Liver (tissue), 9 donors: ENCODE data around the gene ADO. TPM values are rescaled to one million over a fixed set of nuclear protein-coding genes. Genes with fewer than 3 reads are reported as not detected.

Experiments used
- DNase-seq: peaks from one replicate; pipeline ENCODE4 v3.0.0-alpha.2; 2017; ENCODE audit warnings: low spot score
- H3K27ac ChIP-seq, 2 donors: one replicate each; pipeline ENCODE4 v1.7.0; 2013; ENCODE audit warnings: inconsistent platforms in 2 of 2, low read length in 2 of 2, control low read depth in 1 of 2, low read depth in 1 of 2, mild to moderate bottlenecking in 1 of 2
- H3K27me3 ChIP-seq, 4 donors: one replicate each; pipeline versions ENCODE4 v1.6.1 to v1.7.0; 2013; ENCODE audit warnings: low read length in 3 of 4, inconsistent platforms in 1 of 4, mild to moderate bottlenecking in 1 of 4, moderate library complexity in 1 of 4; ENCODE audit not compliant: control insufficient read depth in 4 of 4, insufficient read depth in 4 of 4
- H3K36me3 ChIP-seq, 4 donors: one replicate each; pipeline versions ENCODE4 v1.6.1 to v1.7.0; 2013; ENCODE audit warnings: low read length in 3 of 4, mild to moderate bottlenecking in 3 of 4, low read depth in 1 of 4, moderate library complexity in 1 of 4; ENCODE audit not compliant: control insufficient read depth in 4 of 4, insufficient read depth in 3 of 4
- H3K4me1 ChIP-seq, 4 donors: one replicate each; pipeline versions ENCODE4 v1.6.1 to v1.7.0; 2013; ENCODE audit warnings: low read length in 3 of 4, mild to moderate bottlenecking in 3 of 4, moderate library complexity in 1 of 4; ENCODE audit not compliant: control insufficient read depth in 4 of 4, insufficient read depth in 4 of 4
- H3K4me3 ChIP-seq, 3 donors: one replicate each; pipeline versions ENCODE4 v1.6.1 to v1.7.0; 2013; ENCODE audit warnings: low read length in 3 of 3, control low read depth in 1 of 3, low read depth in 1 of 3, mild to moderate bottlenecking in 1 of 3
- H3K9ac ChIP-seq, 2 donors: one replicate each; pipeline ENCODE4 v1.7.0; 2013; ENCODE audit warnings: low read length in 2 of 2, mild to moderate bottlenecking in 2 of 2, moderate library complexity in 2 of 2, control low read depth in 1 of 2, low read depth in 1 of 2
- H3K9me3 ChIP-seq, 4 donors: one replicate each; pipeline versions ENCODE4 v1.6.1 to v1.7.0; 2013; ENCODE audit warnings: low read length in 3 of 4; ENCODE audit not compliant: control insufficient read depth in 4 of 4
- EGR1 ChIP-seq, 2 donors: IDR thresholded peaks; 2 replicates each; pipeline ENCODE4 v1.6.1; 2016 to 2018; ENCODE audit warnings: antibody characterized with exemption in 2 of 2, low read depth in 2 of 2
- FOXA2 ChIP-seq: IDR thresholded peaks from 2 replicates; pipeline ENCODE4 v1.6.1; 2016; ENCODE audit warnings: antibody characterized with exemption
- GABPA ChIP-seq, 2 donors: IDR thresholded peaks in 1 of 2; conservative IDR thresholded peaks in 1 of 2; 2 replicates each; pipeline ENCODE4 v1.6.1; 2016; ENCODE audit warnings: antibody characterized with exemption in 2 of 2, mild to moderate bottlenecking in 1 of 2, moderate library complexity in 1 of 2
- HNF4A ChIP-seq, 2 donors: conservative IDR thresholded peaks; 2 replicates each; pipeline ENCODE4 v1.6.1; 2016; ENCODE audit warnings: antibody characterized with exemption in 2 of 2, mild to moderate bottlenecking in 2 of 2
- NR2F2 ChIP-seq: IDR thresholded peaks from 2 replicates; pipeline ENCODE4 v1.6.1; 2016; ENCODE audit warnings: antibody characterized with exemption
- RXRA ChIP-seq, 2 donors: IDR thresholded peaks; 2 replicates each; pipeline ENCODE4 v1.6.1; 2017 to 2018; ENCODE audit warnings: antibody characterized with exemption in 2 of 2, mild to moderate bottlenecking in 1 of 2
- TAF1 ChIP-seq: conservative IDR thresholded peaks from 2 replicates; pipeline ENCODE4 v1.6.1; 2016; ENCODE audit warnings: antibody characterized with exemption, mild to moderate bottlenecking
- WGBS: extraction: QIAGEN DNeasy Blood & Tissue Kit; methylation state at CpG from one replicate; pipeline ENCODE4 v1.1.7; 2013; 5-methylcytosine and 5-hydroxymethylcytosine counted together
- polyA plus RNA-seq, 2 donors: library from polyadenylated mRNA; stranded (reverse) in 1 of 2; unstranded in 1 of 2; fragments of 200-250 nt in 1 of 2; fragments of >200 nt in 1 of 2; fragmentation: Nextera tagmentation in 1 of 2; extraction: Ambion mirVana in 1 of 2; gene quantifications; one replicate each; pipeline versions ENCODE4 v1.2.1 to v1.2.3, GENCODE V29; 2013 to 2015
- total RNA-seq, 2 donors: library from RNA; depleted of rRNA; stranded (reverse); fragments of >200 nt; gene quantifications; one replicate each; pipeline ENCODE4 v1.2.3, GENCODE V29; 2014
- TF ChIP-seq, protein P1 (sequence below): fragments of 150-350 bp; IDR thresholded peaks from 2 replicates; pipeline ENCODE4 v1.5.1; 2017; ENCODE audit warnings: improper control_type of control experiment, low read depth, low read length; ENCODE audit not compliant: missing input control
- TF ChIP-seq, protein P2 (sequence below): IDR thresholded peaks from 2 replicates; pipeline ENCODE4 v1.6.1; 2016; ENCODE audit warnings: antibody characterized with exemption
- TF ChIP-seq, protein P3 (sequence below): IDR thresholded peaks from 2 replicates; pipeline ENCODE4 v1.6.1; 2016; ENCODE audit warnings: antibody characterized with exemption, mild to moderate bottlenecking
- donor health status: healthy.
- donor health status: healthy.
- donor health status: healthy.
- donor health status: healthy.
- donor health status: healthy.

ADO gene
- total and polyA plus RNA-seq, 4 donors, result 1.4 to 6.7 (median 5.5) TPM

DNA sequence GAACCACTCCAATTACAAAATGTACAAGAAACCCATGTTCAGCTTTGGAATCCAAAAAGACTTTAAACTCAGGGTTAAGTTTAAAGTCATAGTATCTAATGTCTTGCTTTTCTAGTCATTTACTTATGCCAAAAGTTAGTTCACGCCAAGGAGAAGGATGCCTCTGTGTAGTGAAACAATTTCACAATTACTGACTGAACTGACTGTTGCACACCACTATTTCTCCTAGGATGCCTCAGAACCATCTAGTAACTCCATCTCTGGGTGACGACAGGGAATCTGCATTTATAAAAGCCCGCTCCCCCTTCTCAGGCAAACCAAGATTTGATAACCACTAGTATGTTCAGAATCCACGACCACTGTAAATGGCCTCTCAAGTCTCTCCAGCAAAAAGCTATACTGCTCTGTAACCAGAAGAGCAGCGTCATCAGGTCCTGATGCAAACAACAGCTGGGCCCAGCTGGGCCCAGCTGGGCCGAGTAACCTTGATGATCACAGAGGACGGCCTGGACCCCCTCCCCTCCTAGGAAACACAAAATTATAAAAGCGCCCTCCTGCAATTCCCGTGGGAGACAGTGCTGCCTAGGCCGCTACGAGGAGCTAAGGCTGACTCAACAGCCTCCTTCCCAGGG lies 680 bp upstream of the ADO start:
- Histone ChIP-seq H3K36me3 (peaks cover 0 to 2% (median 0%) of the 10 kb centered on the region in 4 donors), H3K4me1 (peaks cover 7 to 29% (median 21%) of the 10 kb centered on the region in 4 donors), H3K4me3 (peak overlapping the region; percentile 85 to 97 (median 95)), H3K9me3 (no peaks in the 10 kb centered on the region), H3K27ac (peak overlapping the region; percentile 90 to 97), H3K27me3 (no peaks in the 10 kb centered on the region), H3K9ac (peak overlapping the region in 1 of 2 donors; percentile 59)
- TF ChIP-seq, protein P1, sequence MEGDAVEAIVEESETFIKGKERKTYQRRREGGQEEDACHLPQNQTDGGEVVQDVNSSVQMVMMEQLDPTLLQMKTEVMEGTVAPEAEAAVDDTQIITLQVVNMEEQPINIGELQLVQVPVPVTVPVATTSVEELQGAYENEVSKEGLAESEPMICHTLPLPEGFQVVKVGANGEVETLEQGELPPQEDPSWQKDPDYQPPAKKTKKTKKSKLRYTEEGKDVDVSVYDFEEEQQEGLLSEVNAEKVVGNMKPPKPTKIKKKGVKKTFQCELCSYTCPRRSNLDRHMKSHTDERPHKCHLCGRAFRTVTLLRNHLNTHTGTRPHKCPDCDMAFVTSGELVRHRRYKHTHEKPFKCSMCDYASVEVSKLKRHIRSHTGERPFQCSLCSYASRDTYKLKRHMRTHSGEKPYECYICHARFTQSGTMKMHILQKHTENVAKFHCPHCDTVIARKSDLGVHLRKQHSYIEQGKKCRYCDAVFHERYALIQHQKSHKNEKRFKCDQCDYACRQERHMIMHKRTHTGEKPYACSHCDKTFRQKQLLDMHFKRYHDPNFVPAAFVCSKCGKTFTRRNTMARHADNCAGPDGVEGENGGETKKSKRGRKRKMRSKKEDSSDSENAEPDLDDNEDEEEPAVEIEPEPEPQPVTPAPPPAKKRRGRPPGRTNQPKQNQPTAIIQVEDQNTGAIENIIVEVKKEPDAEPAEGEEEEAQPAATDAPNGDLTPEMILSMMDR, result no peak
- TF ChIP-seq EGR1 (IDR thresholded peaks at IDR 0.05; ENCODE audit: low read depth in 2 of 2) (no peak), NR2F2 (no peak), TAF1 (no peak), RXRA (IDR thresholded peaks at IDR 0.05) (no peak)
- DNase-seq, result no peak
- WGBS, result 44% methylated on average over 11 of the region's 11 CpGs

DNA sequence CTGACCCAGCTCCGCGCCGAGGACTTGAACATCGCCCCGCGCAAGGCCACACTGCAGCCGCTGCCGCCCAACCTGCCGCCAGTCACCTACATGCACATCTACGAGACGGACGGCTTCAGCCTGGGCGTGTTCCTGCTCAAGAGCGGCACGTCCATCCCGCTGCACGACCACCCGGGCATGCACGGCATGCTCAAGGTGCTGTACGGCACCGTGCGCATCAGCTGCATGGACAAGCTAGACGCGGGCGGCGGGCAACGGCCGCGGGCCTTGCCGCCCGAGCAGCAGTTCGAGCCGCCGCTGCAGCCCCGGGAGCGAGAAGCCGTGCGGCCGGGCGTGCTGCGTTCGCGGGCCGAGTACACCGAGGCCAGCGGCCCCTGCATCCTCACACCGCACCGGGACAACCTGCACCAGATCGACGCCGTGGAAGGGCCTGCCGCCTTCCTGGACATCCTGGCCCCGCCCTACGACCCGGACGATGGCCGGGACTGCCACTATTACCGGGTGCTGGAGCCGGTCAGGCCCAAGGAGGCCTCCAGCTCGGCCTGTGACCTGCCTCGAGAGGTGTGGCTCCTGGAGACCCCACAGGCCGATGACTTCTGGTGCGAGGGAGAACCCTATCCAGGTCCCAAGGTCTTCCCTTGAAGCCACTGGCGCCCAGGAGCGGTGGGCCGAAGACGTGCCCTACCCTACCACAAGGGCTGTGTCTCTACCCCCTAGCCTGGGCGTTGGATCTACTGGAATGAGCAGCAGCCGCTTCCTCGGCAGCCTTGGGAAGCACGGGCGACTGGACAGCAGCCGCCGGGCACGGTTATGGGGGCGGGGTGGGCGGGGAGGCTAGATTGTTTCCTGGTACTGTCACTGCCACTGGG lies 945 bp downstream of the ADO start:
- no peak for DNase-seq
- H3K4me1 ChIP-seq, result peaks cover 10 to 29% (median 21%) of the 10 kb centered on the region in 4 donors
- no peaks in the 10 kb centered on the region for H3K27me3 ChIP-seq
- 4% methylated on average over 77 of the region's 77 CpGs for WGBS
- peak overlapping the region in 1 of 2 donors; percentile 80 for H3K9ac ChIP-seq
- no peak for TF ChIP-seq EGR1 (IDR thresholded peaks at IDR 0.05; ENCODE audit: low read depth in 2 of 2)
- no peak for TF ChIP-seq TAF1
- no peak for TF ChIP-seq RXRA (IDR thresholded peaks at IDR 0.05)
- TF ChIP-seq, protein P1, result no peak
- TF ChIP-seq, protein P2, sequence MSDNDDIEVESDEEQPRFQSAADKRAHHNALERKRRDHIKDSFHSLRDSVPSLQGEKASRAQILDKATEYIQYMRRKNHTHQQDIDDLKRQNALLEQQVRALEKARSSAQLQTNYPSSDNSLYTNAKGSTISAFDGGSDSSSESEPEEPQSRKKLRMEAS, result no peak
- TF ChIP-seq FOXA2, result no peak
- TF ChIP-seq, protein P3, sequence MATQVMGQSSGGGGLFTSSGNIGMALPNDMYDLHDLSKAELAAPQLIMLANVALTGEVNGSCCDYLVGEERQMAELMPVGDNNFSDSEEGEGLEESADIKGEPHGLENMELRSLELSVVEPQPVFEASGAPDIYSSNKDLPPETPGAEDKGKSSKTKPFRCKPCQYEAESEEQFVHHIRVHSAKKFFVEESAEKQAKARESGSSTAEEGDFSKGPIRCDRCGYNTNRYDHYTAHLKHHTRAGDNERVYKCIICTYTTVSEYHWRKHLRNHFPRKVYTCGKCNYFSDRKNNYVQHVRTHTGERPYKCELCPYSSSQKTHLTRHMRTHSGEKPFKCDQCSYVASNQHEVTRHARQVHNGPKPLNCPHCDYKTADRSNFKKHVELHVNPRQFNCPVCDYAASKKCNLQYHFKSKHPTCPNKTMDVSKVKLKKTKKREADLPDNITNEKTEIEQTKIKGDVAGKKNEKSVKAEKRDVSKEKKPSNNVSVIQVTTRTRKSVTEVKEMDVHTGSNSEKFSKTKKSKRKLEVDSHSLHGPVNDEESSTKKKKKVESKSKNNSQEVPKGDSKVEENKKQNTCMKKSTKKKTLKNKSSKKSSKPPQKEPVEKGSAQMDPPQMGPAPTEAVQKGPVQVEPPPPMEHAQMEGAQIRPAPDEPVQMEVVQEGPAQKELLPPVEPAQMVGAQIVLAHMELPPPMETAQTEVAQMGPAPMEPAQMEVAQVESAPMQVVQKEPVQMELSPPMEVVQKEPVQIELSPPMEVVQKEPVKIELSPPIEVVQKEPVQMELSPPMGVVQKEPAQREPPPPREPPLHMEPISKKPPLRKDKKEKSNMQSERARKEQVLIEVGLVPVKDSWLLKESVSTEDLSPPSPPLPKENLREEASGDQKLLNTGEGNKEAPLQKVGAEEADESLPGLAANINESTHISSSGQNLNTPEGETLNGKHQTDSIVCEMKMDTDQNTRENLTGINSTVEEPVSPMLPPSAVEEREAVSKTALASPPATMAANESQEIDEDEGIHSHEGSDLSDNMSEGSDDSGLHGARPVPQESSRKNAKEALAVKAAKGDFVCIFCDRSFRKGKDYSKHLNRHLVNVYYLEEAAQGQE, result peak; percentile 95
- TF ChIP-seq GABPA (IDR thresholded peaks at IDR 0.05 in 1 of 2, conservative IDR thresholded peaks at IDR 0.05 in 1 of 2), result no peak
- TF ChIP-seq HNF4A (conservative IDR thresholded peaks at IDR 0.05), result no peak
- H3K9me3 ChIP-seq, result no peaks in the 10 kb centered on the region
- H3K4me3 ChIP-seq, result peak overlapping the region; percentile 85 to 97 (median 95)
- H3K27ac ChIP-seq, result peak overlapping the region; percentile 90 to 97
- peaks cover 0 to 2% (median 0%) of the 10 kb centered on the region in 4 donors for H3K36me3 ChIP-seq
